ENCODE data around the gene SPINK2.

- no peak for TF ChIP-seq POLR2A (IDR thresholded peaks at IDR 0.05; ENCODE audit: low read depth, low read length)
- TF ChIP-seq CTCF (IDR thresholded peaks at IDR 0.05; ENCODE audit: extremely low read depth in 1 of 2, insufficient read depth in 1 of 2, low read depth in 1 of 2, low read length in 2 of 2) = no peak
- no peak for TF ChIP-seq EZH2 (IDR thresholded peaks at IDR 0.05; ENCODE audit: borderline replicate concordance, low read depth, low read length, severe bottlenecking)
- no peak for TF ChIP-seq POLR2AphosphoS5 (IDR thresholded peaks at IDR 0.05; ENCODE audit: insufficient read depth, low read depth, low read length)
- no peak for TF ChIP-seq MAX (IDR thresholded peaks at IDR 0.05; ENCODE audit: insufficient read depth, insufficient read length)
- TF ChIP-seq JUN (IDR thresholded peaks at IDR 0.05; ENCODE audit: borderline replicate concordance, insufficient read depth, insufficient read length, low read depth) = no peak
Measured at GRCh38 chr4:56796211-56796610, 25.3 kb downstream of the SPINK2 start.

Data from endothelial cell of umbilical vein (primary cell).